Endodermal cell (in vitro differentiated cells): Measurements from ENCODE around the gene NELFCD. TPM values are rescaled to one million over a fixed set of nuclear protein-coding genes. Genes with fewer than 3 reads are reported as not detected.

Source experiments
- DNase-seq: peaks from one replicate; pipeline ENCODE4 v3.0.0-alpha.2; 2017
- H3K27ac ChIP-seq: 2 replicates; pipeline ENCODE4 v1.5.1; 2013; ENCODE audit warnings: mild to moderate bottlenecking, low read depth, low read length, moderate library complexity
- H3K27me3 ChIP-seq: 2 replicates; pipeline ENCODE4 v1.6.1; 2013; ENCODE audit warnings: mild to moderate bottlenecking, low read length, moderate library complexity; ENCODE audit not compliant: insufficient read depth, control insufficient read depth, poor library complexity, severe bottlenecking
- H3K36me3 ChIP-seq: 2 replicates; pipeline ENCODE4 v1.7.0; 2013; ENCODE audit warnings: mild to moderate bottlenecking, low read length, moderate library complexity; ENCODE audit not compliant: control insufficient read depth, insufficient read depth
- H3K4me1 ChIP-seq: one replicate; pipeline ENCODE4 v1.7.0; 2013; ENCODE audit warnings: low read length; ENCODE audit not compliant: control insufficient read depth, insufficient read depth
- H3K4me3 ChIP-seq: 2 replicates; pipeline ENCODE4 v1.5.1; 2013; ENCODE audit warnings: mild to moderate bottlenecking, low read length, moderate library complexity
- H3K9ac ChIP-seq: 2 replicates; pipeline ENCODE4 v1.6.1; 2013; ENCODE audit warnings: mild to moderate bottlenecking, low read length, moderate library complexity; ENCODE audit not compliant: poor library complexity, severe bottlenecking; ENCODE audit errors: extremely low read depth
- H3K9me3 ChIP-seq: 2 replicates; pipeline ENCODE4 v1.6.1; 2013; ENCODE audit warnings: mild to moderate bottlenecking, low read length, moderate library complexity; ENCODE audit not compliant: control insufficient read depth
- H3K27ac Mint-ChIP-seq: 2 replicates; pipeline ENCODE4 v1.8.0; 2020; ENCODE audit warnings: mixed read lengths
- H3K27me3 Mint-ChIP-seq: 2 replicates; pipeline ENCODE4 v1.8.0; 2021; ENCODE audit warnings: mild to moderate bottlenecking, mixed read lengths; ENCODE audit not compliant: insufficient read depth
- H3K36me3 Mint-ChIP-seq: 2 replicates; pipeline ENCODE4 v1.8.0; 2020; ENCODE audit warnings: low read depth, mixed read lengths
- H3K4me1 Mint-ChIP-seq: 2 replicates; pipeline ENCODE4 v1.8.0; 2020; ENCODE audit warnings: mixed read lengths
- H3K4me3 Mint-ChIP-seq: 2 replicates; pipeline ENCODE4 v1.8.0; 2020; ENCODE audit warnings: mild to moderate bottlenecking, moderate library complexity, mixed read lengths
- H3K9me3 Mint-ChIP-seq: 2 replicates; pipeline ENCODE4 v1.8.0; 2020; ENCODE audit warnings: mild to moderate bottlenecking, mixed read lengths
- WGBS, 2 experiments: methylation state at CpG; one replicate each; pipeline versions ENCODE4 v1.1.5 to v1.1.7; 2013; ENCODE audit warnings: missing lambda C conversion rate in 2 of 2, mixed read lengths in 1 of 2; ENCODE audit not compliant: insufficient coverage in 1 of 2, insufficient read length in 1 of 2; 5-methylcytosine and 5-hydroxymethylcytosine counted together
- total RNA-seq, 2 donors: library from RNA; stranded (reverse); fragmentation: NEBNext Ultra II Directional in 1 of 2; extraction: Animal tissue kit (Norgen Biotek cat#: 25700) in 1 of 2; gene quantifications; 2 replicates in 1 of 2; 3 replicates in 1 of 2; pipeline ENCODE4 v1.2.1, GENCODE V29; 2021
- TF ChIP-seq, protein P1 (sequence below): fragments of 200-600 bp; sonication (generic); conservative IDR thresholded peaks from 2 replicates; pipeline ENCODE4 v1.5.0; 2021; ENCODE audit warnings: antibody characterized with exemption, mild to moderate bottlenecking

Gene NELFCD
- total RNA-seq, 2 donors from 2014 or later, result 66.6 to 72.5 TPM

DNA sequence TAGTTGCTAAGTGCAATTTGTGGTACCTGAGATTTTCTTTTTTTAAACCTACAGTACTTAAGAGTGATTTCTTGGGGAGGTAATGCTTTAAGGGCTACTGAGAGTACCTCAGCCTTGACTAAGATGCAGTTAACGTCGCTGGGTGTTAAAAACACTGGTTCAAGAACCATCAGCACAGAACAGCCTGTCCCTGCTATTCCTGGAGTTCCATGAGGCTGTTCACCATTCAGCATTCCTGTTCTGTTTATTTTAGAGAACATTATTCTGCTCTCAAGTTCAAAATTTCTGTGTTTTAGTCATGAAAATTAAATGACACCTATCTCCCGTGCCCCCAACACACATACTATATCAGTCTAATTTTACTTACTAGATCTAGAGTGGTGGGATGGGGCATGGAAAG, 63.2 kb downstream of the NELFCD start:
- no peak for DNase-seq
- Mint-ChIP-seq H3K36me3 (peaks cover 10% of the 10 kb centered on the region), H3K27ac (no peak overlapping the region), H3K9me3 (no peaks in the 10 kb centered on the region), H3K4me1 (peaks cover 12% of the 10 kb centered on the region), H3K4me3 (no peak overlapping the region), H3K27me3 (peaks cover 28% of the 10 kb centered on the region)
- no peaks in the 10 kb centered on the region for H3K9me3 ChIP-seq
- WGBS, 2 experiments, result 89 to 95% methylated on average over 2 of the region's 3 CpGs
- H3K27ac ChIP-seq, result no peak overlapping the region
- no peaks in the 10 kb centered on the region for H3K27me3 ChIP-seq
- H3K36me3 ChIP-seq, result peaks cover 5% of the 10 kb centered on the region
- no peak overlapping the region for H3K4me3 ChIP-seq
- no peak overlapping the region for H3K9ac ChIP-seq
- H3K4me1 ChIP-seq, result no peaks in the 10 kb centered on the region
- TF ChIP-seq, protein P1, sequence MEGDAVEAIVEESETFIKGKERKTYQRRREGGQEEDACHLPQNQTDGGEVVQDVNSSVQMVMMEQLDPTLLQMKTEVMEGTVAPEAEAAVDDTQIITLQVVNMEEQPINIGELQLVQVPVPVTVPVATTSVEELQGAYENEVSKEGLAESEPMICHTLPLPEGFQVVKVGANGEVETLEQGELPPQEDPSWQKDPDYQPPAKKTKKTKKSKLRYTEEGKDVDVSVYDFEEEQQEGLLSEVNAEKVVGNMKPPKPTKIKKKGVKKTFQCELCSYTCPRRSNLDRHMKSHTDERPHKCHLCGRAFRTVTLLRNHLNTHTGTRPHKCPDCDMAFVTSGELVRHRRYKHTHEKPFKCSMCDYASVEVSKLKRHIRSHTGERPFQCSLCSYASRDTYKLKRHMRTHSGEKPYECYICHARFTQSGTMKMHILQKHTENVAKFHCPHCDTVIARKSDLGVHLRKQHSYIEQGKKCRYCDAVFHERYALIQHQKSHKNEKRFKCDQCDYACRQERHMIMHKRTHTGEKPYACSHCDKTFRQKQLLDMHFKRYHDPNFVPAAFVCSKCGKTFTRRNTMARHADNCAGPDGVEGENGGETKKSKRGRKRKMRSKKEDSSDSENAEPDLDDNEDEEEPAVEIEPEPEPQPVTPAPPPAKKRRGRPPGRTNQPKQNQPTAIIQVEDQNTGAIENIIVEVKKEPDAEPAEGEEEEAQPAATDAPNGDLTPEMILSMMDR, result no peak

Other genes with a start within 250 kb of the NELFCD start
- 1 to 10 TPM; 9.3 to 9.7 TPM for gene GNAS-AS1, start 130.4 kb upstream of the NELFCD start, total RNA-seq
- 1,000 to 10,000 TPM; 1,246 to 1,267 TPM for gene GNAS, start 128.5 kb upstream of the NELFCD start, total RNA-seq
- 10 to 100 TPM; 55.9 to 76.6 TPM for gene CTSZ, start 26.0 kb downstream of the NELFCD start, total RNA-seq
- gene TUBB1, start 38.2 kb downstream of the NELFCD start, total RNA-seq, result not detected
- 10 to 100 TPM; 52.6 to 62.6 TPM for gene ATP5F1E, start 51.1 kb downstream of the NELFCD start, total RNA-seq
- 10 to 100 TPM; 48.6 to 50.8 TPM for gene PRELID3B, start 61.5 kb downstream of the NELFCD start, total RNA-seq
- gene ZNF831, start 182.6 kb downstream of the NELFCD start, total RNA-seq, result not detected